ENCODE results near the gene PRKCH. TPM values are rescaled to one million over a fixed set of nuclear protein-coding genes. Genes with fewer than 3 reads are reported as not detected.

Gene PRKCH
- total RNA-seq, 4 donors from 2014 or later, result 15.7 to 74.7 (median 38.4) TPM

- no peak for DNase-seq (ENCODE audit: low spot score)
- no peak for TF ChIP-seq CTCF (IDR thresholded peaks at IDR 0.05)
- ATAC-seq (ENCODE audit: low FRiP score), result no peak
These were observed 78.0 kb downstream of the PRKCH start for GRCh38 chr14:61399365-61399764.

GRCh38 chr14:61401461-61401860 is 80.1 kb downstream of the PRKCH start:
- no peak for ATAC-seq (ENCODE audit: low FRiP score)
- no peak for TF ChIP-seq CTCF (IDR thresholded peaks at IDR 0.05)

GRCh38 chr14:61403411-61403810 is 82.0 kb downstream of the PRKCH start:
- TF ChIP-seq CTCF (IDR thresholded peaks at IDR 0.05), result no peak
- DNase-seq (ENCODE audit: low spot score), result no peak
- no peak for ATAC-seq (ENCODE audit: low FRiP score)

More at GRCh38 chr14:61401461-61401860, 80.1 kb downstream of the PRKCH start:
- no peak for DNase-seq (ENCODE audit: low spot score)

GRCh38 chr14:61404637-61405036 is 83.3 kb downstream of the PRKCH start:
- ATAC-seq (ENCODE audit: low FRiP score) (no peak), DNase-seq (ENCODE audit: low spot score) (no peak)
- no peak for TF ChIP-seq CTCF (IDR thresholded peaks at IDR 0.05)

GRCh38 chr14:61406198-61406597 is 84.8 kb downstream of the PRKCH start:
- DNase-seq (ENCODE audit: low spot score) (no peak), ATAC-seq (ENCODE audit: low FRiP score) (no peak)
- TF ChIP-seq CTCF (IDR thresholded peaks at IDR 0.05), result no peak

GRCh38 chr14:61406675-61407074 is 85.3 kb downstream of the PRKCH start:
- ATAC-seq (ENCODE audit: low FRiP score) (no peak), DNase-seq (ENCODE audit: low spot score) (no peak)
- no peak for TF ChIP-seq CTCF (IDR thresholded peaks at IDR 0.05)

- TF ChIP-seq CTCF (IDR thresholded peaks at IDR 0.05), result no peak
- no peak for DNase-seq (ENCODE audit: low spot score)
- no peak for ATAC-seq (ENCODE audit: low FRiP score)
These were observed 87.1 kb downstream of the PRKCH start for GRCh38 chr14:61408498-61408897.
